H9 (cell line): ENCODE measurements around the gene PLLP. TPM values are rescaled to one million over a fixed set of nuclear protein-coding genes. Genes with fewer than 3 reads are reported as not detected.

ENCODE experiments used
- DNase-seq: peaks from one replicate; pipeline ENCODE4 v3.0.0-alpha.2; 2017
- H2AFZ ChIP-seq: one replicate; pipeline ENCODE4 v1.6.1; 2013; ENCODE audit warnings: mild to moderate bottlenecking, low read length, control low read depth, moderate library complexity
- H2AK5ac ChIP-seq: 2 replicates; pipeline ENCODE4 v1.6.1; 2013; ENCODE audit warnings: low read length, control low read depth, mixed read lengths; ENCODE audit not compliant: insufficient read length
- H2BK120ac ChIP-seq: one replicate; pipeline ENCODE4 v1.6.1; 2013; ENCODE audit warnings: low read depth, mild to moderate bottlenecking, low read length, control low read depth, inconsistent platforms; ENCODE audit not compliant: poor library complexity, severe bottlenecking
- H2BK12ac ChIP-seq: 2 replicates; pipeline ENCODE4 v1.6.1; 2013; ENCODE audit warnings: low read length, control low read depth, mixed read lengths, low read depth; ENCODE audit not compliant: insufficient read length
- H2BK15ac ChIP-seq: 2 replicates; pipeline ENCODE4 v1.6.1; 2013; ENCODE audit warnings: low read depth, low read length, control low read depth
- H2BK20ac ChIP-seq: one replicate; pipeline ENCODE4 v1.6.1; 2013; ENCODE audit warnings: low read depth, mild to moderate bottlenecking, low read length, control low read depth, inconsistent platforms; ENCODE audit not compliant: poor library complexity, severe bottlenecking
- H2BK5ac ChIP-seq: 2 replicates; pipeline ENCODE4 v1.6.1; 2013; ENCODE audit warnings: low read length, control low read depth, mixed read lengths; ENCODE audit not compliant: insufficient read length
- H3K14ac ChIP-seq: 2 replicates; pipeline ENCODE4 v1.6.1; 2013; ENCODE audit warnings: low read length, control low read depth; ENCODE audit not compliant: insufficient read depth
- H3K18ac ChIP-seq: 2 replicates; pipeline ENCODE4 v1.6.1; 2013; ENCODE audit warnings: low read depth, mild to moderate bottlenecking, mixed read lengths, low read length, control low read depth; ENCODE audit not compliant: insufficient read length
- H3K23ac ChIP-seq: 2 replicates; pipeline ENCODE4 v1.6.1; 2013; ENCODE audit warnings: low read length, control low read depth, mixed read lengths, low read depth; ENCODE audit not compliant: insufficient read length
- H3K23me2 ChIP-seq: 2 replicates; pipeline ENCODE4 v1.6.1; 2013; ENCODE audit warnings: low read depth, mild to moderate bottlenecking, mixed read lengths, low read length, control low read depth; ENCODE audit not compliant: insufficient read length, poor library complexity, severe bottlenecking
- H3K27ac ChIP-seq: 2 replicates; pipeline ENCODE4 v1.5.1; 2013; ENCODE audit warnings: low read length, control low read depth, mixed read lengths, low read depth; ENCODE audit not compliant: insufficient read length
- H3K27me3 ChIP-seq: 2 replicates; pipeline ENCODE4 v1.6.1; 2013; ENCODE audit warnings: low read length, control low read depth, inconsistent platforms; ENCODE audit not compliant: insufficient read depth
- H3K4ac ChIP-seq: 2 replicates; pipeline ENCODE4 v1.6.1; 2013; ENCODE audit warnings: low read depth, mild to moderate bottlenecking, control low read depth, inconsistent platforms, low read length, moderate library complexity
- H3K4me1 ChIP-seq: 2 replicates; pipeline ENCODE4 v1.6.1; 2013; ENCODE audit warnings: low read length, control low read depth, inconsistent platforms; ENCODE audit not compliant: insufficient read depth
- H3K4me2 ChIP-seq: 2 replicates; pipeline ENCODE4 v1.6.1; 2013; ENCODE audit warnings: low read length, control low read depth, mixed read lengths; ENCODE audit not compliant: insufficient read length, insufficient read depth
- H3K56ac ChIP-seq: 2 replicates; pipeline ENCODE4 v1.6.1; 2013; ENCODE audit warnings: low read depth, mild to moderate bottlenecking, mixed read lengths, low read length, control low read depth; ENCODE audit not compliant: insufficient read length
- H3K79me1 ChIP-seq: 2 replicates; pipeline ENCODE4 v1.6.1; 2013; ENCODE audit warnings: low read depth, mild to moderate bottlenecking, moderate library complexity, low read length, control low read depth, inconsistent platforms; ENCODE audit not compliant: insufficient read depth, poor library complexity, severe bottlenecking
- H3K79me2 ChIP-seq: 2 replicates; pipeline ENCODE4 v1.6.1; 2013; ENCODE audit warnings: low read length, control low read depth, inconsistent platforms; ENCODE audit not compliant: insufficient read depth
- H3K9ac ChIP-seq: 2 replicates; pipeline ENCODE4 v1.6.1; 2013; ENCODE audit warnings: low read length, control low read depth, mixed read lengths; ENCODE audit not compliant: insufficient read length; ENCODE audit errors: extremely low read depth
- H3K9me3 ChIP-seq: one replicate; pipeline ENCODE4 v1.6.1; 2013; ENCODE audit warnings: low read depth, low read length, inconsistent platforms; ENCODE audit not compliant: control insufficient read depth
- H3T11ph ChIP-seq: one replicate; pipeline ENCODE4 v1.6.1; 2013; ENCODE audit warnings: mild to moderate bottlenecking, low read length, control low read depth, inconsistent platforms
- H4K20me1 ChIP-seq: one replicate; pipeline ENCODE4 v1.6.1; 2013; ENCODE audit not compliant: control insufficient read depth, insufficient read length, insufficient read depth
- H4K5ac ChIP-seq: 2 replicates; pipeline ENCODE4 v1.6.1; 2013; ENCODE audit warnings: low read depth, mild to moderate bottlenecking, mixed read lengths, low read length, control low read depth; ENCODE audit not compliant: insufficient read length
- H4K8ac ChIP-seq: replicated peaks from 2 replicates; pipeline ENCODE4 v1.6.1; 2013; ENCODE audit warnings: low read length, control low read depth, mixed read lengths, low read depth; ENCODE audit not compliant: insufficient read length
- H4K91ac ChIP-seq: 2 replicates; pipeline ENCODE4 v1.6.1; 2013; ENCODE audit warnings: low read depth, mild to moderate bottlenecking, moderate library complexity, mixed read lengths, low read length, control low read depth; ENCODE audit not compliant: insufficient read length
- H3K27ac Mint-ChIP-seq, 3 experiments: 2 replicates in 2 of 3; 3 replicates in 1 of 3; pipeline ENCODE4 v1.8.0; 2020 to 2021; ENCODE audit warnings: mixed read lengths in 3 of 3, mild to moderate bottlenecking in 1 of 3, moderate library complexity in 1 of 3
- H3K27me3 Mint-ChIP-seq: 2 replicates; pipeline ENCODE4 v1.8.0; 2021; ENCODE audit warnings: low read depth, mild to moderate bottlenecking, moderate library complexity, mixed read lengths
- H3K36me3 Mint-ChIP-seq, 3 experiments: 2 replicates in 2 of 3; 3 replicates in 1 of 3; pipeline ENCODE4 v1.8.0; 2020 to 2021; ENCODE audit warnings: low read depth in 3 of 3, mixed read lengths in 3 of 3; ENCODE audit not compliant: insufficient read depth in 1 of 3
- H3K4me1 Mint-ChIP-seq, 2 experiments: 2 replicates each; pipeline ENCODE4 v1.8.0; 2020; ENCODE audit warnings: mixed read lengths in 2 of 2
- H3K4me3 Mint-ChIP-seq, 2 experiments: 2 replicates in 1 of 2; 3 replicates in 1 of 2; pipeline ENCODE4 v1.8.0; 2020 to 2021; ENCODE audit warnings: mild to moderate bottlenecking in 2 of 2, mixed read lengths in 2 of 2, moderate library complexity in 1 of 2
- H3K9me3 Mint-ChIP-seq, 2 experiments: 2 replicates in 1 of 2; 3 replicates in 1 of 2; pipeline ENCODE4 v1.8.0; 2020; ENCODE audit warnings: mild to moderate bottlenecking in 2 of 2, mixed read lengths in 2 of 2, moderate library complexity in 1 of 2
- CTCF ChIP-seq: fragments of 200-600 bp; sonication (generic); conservative IDR thresholded peaks from 3 replicates; pipeline ENCODE4 v1.8.0; 2021; ENCODE audit warnings: antibody characterized with exemption, mild to moderate bottlenecking
- WGBS: extraction: QIAGEN DNeasy Blood & Tissue Kit; methylation state at CpG from one replicate; pipeline ENCODE4 v1.1.7; 2013; ENCODE audit warnings: missing lambda C conversion rate, low lambda C conversion rate, mixed read lengths; ENCODE audit not compliant: insufficient read length; ENCODE audit errors: extremely low coverage; 5-methylcytosine and 5-hydroxymethylcytosine counted together
- total RNA-seq: library from RNA; stranded (reverse); gene quantifications from 2 replicates; pipeline ENCODE4 v1.2.1, GENCODE V29; 2021

The PLLP gene
- total RNA-seq, 1 experiment from 2014 or later: 1.8 TPM

- H3K27ac Mint-ChIP-seq: no peak overlapping the region; a peak in 1 of 7 replicates
- Histone ChIP-seq H3K4ac (no peak overlapping the region), H3K9me3 (no peaks in the 10 kb centered on the region), H4K5ac (no peak overlapping the region), H2AK5ac (no peak overlapping the region), H3K23me2 (no peaks in the 10 kb centered on the region), H2BK5ac (no peak overlapping the region), H4K20me1 (no peaks in the 10 kb centered on the region), H3K27me3 (no peaks in the 10 kb centered on the region), H3K27ac (no peak overlapping the region), H2BK15ac (no peak overlapping the region), H2BK20ac (no peak overlapping the region), H3K56ac (no peak overlapping the region), H3K18ac (no peak overlapping the region), H3K4me2 (no peak overlapping the region), H4K91ac (no peak overlapping the region), H4K8ac (no peak overlapping the region), H2BK120ac (no peak overlapping the region), H3K79me1 (no peaks in the 10 kb centered on the region), H3K4me1 (peaks cover 6% of the 10 kb centered on the region; the same call in 1 of the 2 replicates), H3K23ac (no peak overlapping the region), H3K9ac (no peak overlapping the region), H3T11ph (no peak overlapping the region), H2BK12ac (no peak overlapping the region), H3K79me2 (0 out of 2 replicates have a peak, but pooled peaks cover 2% of the 10 kb centered on the region), H3K14ac (no peak overlapping the region), H2AFZ (no peak overlapping the region)
- H3K4me1 Mint-ChIP-seq: peaks cover 15 to 26% of the 10 kb centered on the region in 2 experiments
- DNase-seq: no peak
- H3K4me3 Mint-ChIP-seq: no peak overlapping the region
- H3K27me3 Mint-ChIP-seq: no peaks in the 10 kb centered on the region
- no peak for TF ChIP-seq CTCF
- no CpG with 5 or more reads among the region's 5 CpGs for WGBS
- H3K9me3 Mint-ChIP-seq: no peaks in the 10 kb centered on the region
- no peaks in the 10 kb centered on the region for H3K36me3 Mint-ChIP-seq
These were observed 10.6 kb downstream of the PLLP start for GRCh38 chr16:57273826-57274225.
